GM13977 (cell line): Measurements from ENCODE around the gene PDGFRB.

Experiments
- DNase-seq: peaks from one replicate; pipeline ENCODE4 v3.0.0; 2012; ENCODE audit warnings: low spot score
- CTCF ChIP-seq: IDR thresholded peaks from 2 replicates; pipeline ENCODE4 v1.5.1; 2012; ENCODE audit warnings: mild to moderate bottlenecking, control low read depth; ENCODE audit not compliant: insufficient read depth; ENCODE audit errors: extremely low read depth, missing control alignments
- in situ Hi-C: fragments of 300-500 bp; cut with MboI; formaldehyde crosslinking; loops from one replicate; pipeline ENCODE4 v1.12.0; 2022; ENCODE audit warnings: low sequenced_read_pairs, low pct_unique_long_range_greater_than_20kb, mixed read lengths, inconsistent platforms; ENCODE audit not compliant: unreplicated experiment

PDGFRB gene

GRCh38 chr5:150114102-150114641 is 41.5 kb downstream of the PDGFRB start:
- no peak for TF ChIP-seq CTCF
- in situ Hi-C loops: no loop called here
- no peak for DNase-seq

- TF ChIP-seq CTCF: no peak
- DNase-seq: peak; percentile 6
- in situ Hi-C loops: no loop called here
Measured at GRCh38 chr5:150113047-150113744, 42.4 kb downstream of the PDGFRB start.

- peak; percentile 12 for DNase-seq
- in situ Hi-C loops: no loop called here
- no peak for TF ChIP-seq CTCF
Measured at GRCh38 chr5:150112201-150113046, 43.2 kb downstream of the PDGFRB start.

GRCh38 chr5:150111122-150111521 is 44.5 kb downstream of the PDGFRB start:
- no peak for DNase-seq
- in situ Hi-C loops: no loop called here
- no peak for TF ChIP-seq CTCF

- no peak for TF ChIP-seq CTCF
- DNase-seq: no peak
- in situ Hi-C loops: no loop called here
Measured at GRCh38 chr5:150109921-150110320, 45.7 kb downstream of the PDGFRB start.

GRCh38 chr5:150108711-150109514 is 46.7 kb downstream of the PDGFRB start:
- DNase-seq: peak; percentile 7
- in situ Hi-C loops: no loop called here
- no peak for TF ChIP-seq CTCF
